ENCODE results near the gene EIF4G3. TPM values are rescaled to one million over a fixed set of nuclear protein-coding genes. Genes with fewer than 3 reads are reported as not detected.

The EIF4G3 gene
- total RNA-seq, 3 donors from 2014 or later (not counting 1 experiment from before 2014, with no cell fraction given): 105 to 107 (median 107) TPM

DNA sequence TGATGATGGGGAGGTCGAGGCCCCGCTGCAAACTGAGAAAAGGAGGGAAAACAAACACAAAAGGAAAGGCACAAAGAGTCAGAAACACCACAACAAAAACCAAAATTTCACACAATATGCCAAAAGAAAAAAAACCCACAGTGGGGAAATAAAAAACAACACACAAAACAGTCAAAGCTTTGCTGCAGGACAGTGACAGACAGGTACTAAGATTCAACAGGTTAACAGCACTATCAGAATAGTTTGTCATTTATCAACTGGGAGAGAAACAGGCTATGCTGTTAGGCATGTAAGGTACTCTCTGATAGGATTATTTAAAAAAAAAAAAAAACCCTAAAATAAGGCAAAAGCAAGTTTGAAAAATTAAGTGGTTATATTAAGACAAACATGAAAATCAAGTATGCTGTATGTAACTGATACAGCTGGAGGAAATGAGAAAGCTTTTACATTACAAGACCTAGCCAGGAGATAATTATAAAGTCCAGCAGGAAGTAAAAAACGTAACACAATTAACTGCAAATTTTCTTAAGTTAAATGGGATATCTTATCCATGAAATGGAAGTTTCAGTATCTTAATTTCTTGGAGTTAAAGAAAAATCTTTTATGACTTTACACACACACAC, 179.0 kb downstream of the EIF4G3 start:
- H3K4me3 ChIP-seq (ENCODE audit: low read length): no peak overlapping the region
- H3K27ac ChIP-seq (ENCODE audit: low read length): no peak overlapping the region
- 37% methylated on average over 2 of the region's 3 CpGs for WGBS (ENCODE audit: insufficient coverage)
- DNase-seq: no peak
- Mint-ChIP-seq H3K27me3 (ENCODE audit: low read depth in 2 of 2) (no peaks in the 10 kb centered on the region), H3K4me3 (no peak overlapping the region), H3K27ac (peak overlapping the region in 1 of 2 donors; percentile 58), H3K4me1 (peaks cover 22 to 34% of the 10 kb centered on the region in 2 donors), H3K9me3 (no peaks in the 10 kb centered on the region), H3K36me3 (no peaks in the 10 kb centered on the region)
- TF ChIP-seq, protein P1, sequence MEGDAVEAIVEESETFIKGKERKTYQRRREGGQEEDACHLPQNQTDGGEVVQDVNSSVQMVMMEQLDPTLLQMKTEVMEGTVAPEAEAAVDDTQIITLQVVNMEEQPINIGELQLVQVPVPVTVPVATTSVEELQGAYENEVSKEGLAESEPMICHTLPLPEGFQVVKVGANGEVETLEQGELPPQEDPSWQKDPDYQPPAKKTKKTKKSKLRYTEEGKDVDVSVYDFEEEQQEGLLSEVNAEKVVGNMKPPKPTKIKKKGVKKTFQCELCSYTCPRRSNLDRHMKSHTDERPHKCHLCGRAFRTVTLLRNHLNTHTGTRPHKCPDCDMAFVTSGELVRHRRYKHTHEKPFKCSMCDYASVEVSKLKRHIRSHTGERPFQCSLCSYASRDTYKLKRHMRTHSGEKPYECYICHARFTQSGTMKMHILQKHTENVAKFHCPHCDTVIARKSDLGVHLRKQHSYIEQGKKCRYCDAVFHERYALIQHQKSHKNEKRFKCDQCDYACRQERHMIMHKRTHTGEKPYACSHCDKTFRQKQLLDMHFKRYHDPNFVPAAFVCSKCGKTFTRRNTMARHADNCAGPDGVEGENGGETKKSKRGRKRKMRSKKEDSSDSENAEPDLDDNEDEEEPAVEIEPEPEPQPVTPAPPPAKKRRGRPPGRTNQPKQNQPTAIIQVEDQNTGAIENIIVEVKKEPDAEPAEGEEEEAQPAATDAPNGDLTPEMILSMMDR (IDR thresholded peaks at IDR 0.05): no peak
- intact Hi-C loops (cut with micrococcal nuclease): no loop called here
- no peak for ATAC-seq
- no peaks in the 10 kb centered on the region for H3K9me3 ChIP-seq (ENCODE audit: control insufficient read depth, insufficient read depth, low read length)
- H3K4me1 ChIP-seq (ENCODE audit: control insufficient read depth, insufficient read depth, low read length): no peaks in the 10 kb centered on the region
- no peaks in the 10 kb centered on the region for H3K27me3 ChIP-seq (ENCODE audit: control insufficient read depth, insufficient read depth, low read length)
- H3K36me3 ChIP-seq (ENCODE audit: control insufficient read depth, insufficient read depth, low read length): peaks cover 11% of the 10 kb centered on the region

- H3K4me1 ChIP-seq (ENCODE audit: control insufficient read depth, insufficient read depth, low read length): no peaks in the 10 kb centered on the region
- Mint-ChIP-seq H3K4me3 (no peak overlapping the region), H3K27me3 (ENCODE audit: low read depth in 2 of 2) (no peaks in the 10 kb centered on the region), H3K4me1 (peaks cover 33 to 41% of the 10 kb centered on the region in 2 donors), H3K36me3 (no peaks in the 10 kb centered on the region), H3K27ac (peak overlapping the region in 1 of 2 donors; percentile 23), H3K9me3 (no peaks in the 10 kb centered on the region)
- no peak overlapping the region for H3K27ac ChIP-seq (ENCODE audit: low read length)
- TF ChIP-seq, protein P1 (IDR thresholded peaks at IDR 0.05): no peak
- ATAC-seq: no peak
- no peaks in the 10 kb centered on the region for H3K9me3 ChIP-seq (ENCODE audit: control insufficient read depth, insufficient read depth, low read length)
- no peaks in the 10 kb centered on the region for H3K27me3 ChIP-seq (ENCODE audit: control insufficient read depth, insufficient read depth, low read length)
- DNase-seq: no peak
- no peak overlapping the region for H3K4me3 ChIP-seq (ENCODE audit: low read length)
- intact Hi-C loops (cut with micrococcal nuclease): no loop called here
- peaks cover 11% of the 10 kb centered on the region for H3K36me3 ChIP-seq (ENCODE audit: control insufficient read depth, insufficient read depth, low read length)
Observed at GRCh38 chr1:20996554-20996953, 180.1 kb downstream of the EIF4G3 start.

- H3K4me3 Mint-ChIP-seq: no peak overlapping the region
- peak overlapping the region in 1 of 2 donors; percentile 16 for H3K27ac Mint-ChIP-seq
- TF ChIP-seq, protein P1 (IDR thresholded peaks at IDR 0.05): no peak
- H3K4me3 ChIP-seq (ENCODE audit: low read length): no peak overlapping the region
- H3K27me3 ChIP-seq (ENCODE audit: control insufficient read depth, insufficient read depth, low read length): no peaks in the 10 kb centered on the region
- no peak for DNase-seq
- H3K27ac ChIP-seq (ENCODE audit: low read length): no peak overlapping the region
- H3K9me3 ChIP-seq (ENCODE audit: control insufficient read depth, insufficient read depth, low read length): no peaks in the 10 kb centered on the region
- intact Hi-C loops (cut with micrococcal nuclease): no loop called here
- H3K27me3 Mint-ChIP-seq (ENCODE audit: low read depth in 2 of 2): no peaks in the 10 kb centered on the region
- no peaks in the 10 kb centered on the region for H3K4me1 ChIP-seq (ENCODE audit: control insufficient read depth, insufficient read depth, low read length)
- no peaks in the 10 kb centered on the region for H3K36me3 ChIP-seq (ENCODE audit: control insufficient read depth, insufficient read depth, low read length)
- ATAC-seq: no peak
- no peaks in the 10 kb centered on the region for H3K36me3 Mint-ChIP-seq
- H3K9me3 Mint-ChIP-seq: no peaks in the 10 kb centered on the region
- 97% methylated on average over 4 of the region's 5 CpGs for WGBS (ENCODE audit: insufficient coverage)
- H3K4me1 Mint-ChIP-seq: peaks cover 34 to 35% of the 10 kb centered on the region in 2 donors
Observed at GRCh38 chr1:20993716-20994575, 182.8 kb downstream of the EIF4G3 start.

All from natural killer cell (primary cell).